T-helper 9 cell (primary cell): Measurements from ENCODE around the gene DDX11.
"Not testable (repeated sequence)": the region's sequence is repeated elsewhere in the genome, so short reads cannot be mapped to it uniquely, and the experiment has no call there.

Experiments used
- DNase-seq: peaks from one replicate; pipeline ENCODE4 v3.0.0-alpha.2; 2020

Gene DDX11

GRCh38 chr12:31100503-31101208, 27.0 kb downstream of the DDX11 start:
- not testable (repeated sequence) for DNase-seq

GRCh38 chr12:31102125-31102524, 28.5 kb downstream of the DDX11 start:
- DNase-seq, result not testable (repeated sequence)

GRCh38 chr12:31102596-31102995, 28.9 kb downstream of the DDX11 start:
- not testable (repeated sequence) for DNase-seq

- not testable (repeated sequence) for DNase-seq
Measured at GRCh38 chr12:31103561-31103975, 29.9 kb downstream of the DDX11 start.

GRCh38 chr12:31104220-31104619, 30.6 kb downstream of the DDX11 start:
- not testable (repeated sequence) for DNase-seq

- not testable (repeated sequence) for DNase-seq
Measured at GRCh38 chr12:31104773-31105172, 31.1 kb downstream of the DDX11 start.

GRCh38 chr12:31105668-31106067, 32.0 kb downstream of the DDX11 start:
- DNase-seq, result no peak

GRCh38 chr12:31106101-31106803, 32.6 kb downstream of the DDX11 start:
- no peak for DNase-seq

- not testable (repeated sequence) for DNase-seq
Measured at GRCh38 chr12:31109773-31110172, 36.1 kb downstream of the DDX11 start.

- DNase-seq, result not testable (repeated sequence)
Measured at GRCh38 chr12:31110263-31110662, 36.6 kb downstream of the DDX11 start.

- not testable (repeated sequence) for DNase-seq
Measured at GRCh38 chr12:31115092-31115601, 41.5 kb downstream of the DDX11 start.

GRCh38 chr12:31116846-31117202, 43.2 kb downstream of the DDX11 start:
- DNase-seq, result not testable (repeated sequence)

GRCh38 chr12:31117203-31118011, 43.7 kb downstream of the DDX11 start:
- peak; percentile 51 for DNase-seq

GRCh38 chr12:31118347-31119191, 44.9 kb downstream of the DDX11 start:
- peak; percentile 22 for DNase-seq

- DNase-seq, result no peak
Measured at GRCh38 chr12:31119192-31119802, 45.6 kb downstream of the DDX11 start.

- no peak for DNase-seq
Measured at GRCh38 chr12:31119803-31120211, 46.1 kb downstream of the DDX11 start.

GRCh38 chr12:31120392-31121008, 46.8 kb downstream of the DDX11 start:
- DNase-seq, result no peak

GRCh38 chr12:31121022-31121728, 47.5 kb downstream of the DDX11 start:
- DNase-seq, result not testable (repeated sequence)

GRCh38 chr12:31122481-31122880, 48.8 kb downstream of the DDX11 start:
- no peak for DNase-seq

- not testable (repeated sequence) for DNase-seq
Measured at GRCh38 chr12:31124158-31124557, 50.5 kb downstream of the DDX11 start.
